ENCODE results near the gene EHMT1. TPM values are rescaled to one million over a fixed set of nuclear protein-coding genes. Genes with fewer than 3 reads are reported as not detected.

EHMT1 gene
- polyA plus RNA-seq, 1 experiment: 23.3 TPM

GRCh38 chr9:137634016-137634415, 15.2 kb downstream of the EHMT1 start:
- Histone ChIP-seq H3K27me3 (ENCODE audit: control insufficient read depth, insufficient read depth, low read length) (no peaks in the 10 kb centered on the region), H3K4me3 (ENCODE audit: low read depth, low read length) (no peak overlapping the region), H3K36me3 (ENCODE audit: control insufficient read depth, insufficient read depth, low read length) (no peaks in the 10 kb centered on the region)
- DNase-seq (ENCODE audit: low read depth): no peak
- ChIA-PET CTCF (interaction anchor here (0.6 kb wide), 1 partner anchor 166 kb away, joined by 3 read pairs; no protein-coding TSS in a partner anchor), POLR2A (no interaction called here)
- TF ChIP-seq, protein P1, sequence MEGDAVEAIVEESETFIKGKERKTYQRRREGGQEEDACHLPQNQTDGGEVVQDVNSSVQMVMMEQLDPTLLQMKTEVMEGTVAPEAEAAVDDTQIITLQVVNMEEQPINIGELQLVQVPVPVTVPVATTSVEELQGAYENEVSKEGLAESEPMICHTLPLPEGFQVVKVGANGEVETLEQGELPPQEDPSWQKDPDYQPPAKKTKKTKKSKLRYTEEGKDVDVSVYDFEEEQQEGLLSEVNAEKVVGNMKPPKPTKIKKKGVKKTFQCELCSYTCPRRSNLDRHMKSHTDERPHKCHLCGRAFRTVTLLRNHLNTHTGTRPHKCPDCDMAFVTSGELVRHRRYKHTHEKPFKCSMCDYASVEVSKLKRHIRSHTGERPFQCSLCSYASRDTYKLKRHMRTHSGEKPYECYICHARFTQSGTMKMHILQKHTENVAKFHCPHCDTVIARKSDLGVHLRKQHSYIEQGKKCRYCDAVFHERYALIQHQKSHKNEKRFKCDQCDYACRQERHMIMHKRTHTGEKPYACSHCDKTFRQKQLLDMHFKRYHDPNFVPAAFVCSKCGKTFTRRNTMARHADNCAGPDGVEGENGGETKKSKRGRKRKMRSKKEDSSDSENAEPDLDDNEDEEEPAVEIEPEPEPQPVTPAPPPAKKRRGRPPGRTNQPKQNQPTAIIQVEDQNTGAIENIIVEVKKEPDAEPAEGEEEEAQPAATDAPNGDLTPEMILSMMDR (IDR thresholded peaks at IDR 0.05; ENCODE audit: insufficient read depth, low read depth, low read length): no peak

GRCh38 chr9:137638680-137639079, 19.9 kb downstream of the EHMT1 start:
- no peak for DNase-seq (ENCODE audit: low read depth)
- ChIA-PET POLR2A (no interaction called here), CTCF (no interaction called here)
- Histone ChIP-seq H3K4me3 (ENCODE audit: low read depth, low read length) (no peak overlapping the region), H3K36me3 (ENCODE audit: control insufficient read depth, insufficient read depth, low read length) (peaks cover 3% of the 10 kb centered on the region), H3K27me3 (ENCODE audit: control insufficient read depth, insufficient read depth, low read length) (no peaks in the 10 kb centered on the region)
- TF ChIP-seq, protein P1 (IDR thresholded peaks at IDR 0.05; ENCODE audit: insufficient read depth, low read depth, low read length): no peak

GRCh38 chr9:137639303-137640051, 20.7 kb downstream of the EHMT1 start:
- H3K36me3 ChIP-seq (ENCODE audit: control insufficient read depth, insufficient read depth, low read length): peaks cover 6% of the 10 kb centered on the region
- H3K27me3 ChIP-seq (ENCODE audit: control insufficient read depth, insufficient read depth, low read length): no peaks in the 10 kb centered on the region
- ChIA-PET CTCF (interaction anchor here (1.2 kb wide), 1 partner anchor 21 kb away, joined by 3 read pairs; no protein-coding TSS in a partner anchor), POLR2A (no interaction called here)
- no peak for DNase-seq (ENCODE audit: low read depth)
- TF ChIP-seq, protein P1 (IDR thresholded peaks at IDR 0.05; ENCODE audit: insufficient read depth, low read depth, low read length): no peak
- no peak overlapping the region for H3K4me3 ChIP-seq (ENCODE audit: low read depth, low read length)

DNA sequence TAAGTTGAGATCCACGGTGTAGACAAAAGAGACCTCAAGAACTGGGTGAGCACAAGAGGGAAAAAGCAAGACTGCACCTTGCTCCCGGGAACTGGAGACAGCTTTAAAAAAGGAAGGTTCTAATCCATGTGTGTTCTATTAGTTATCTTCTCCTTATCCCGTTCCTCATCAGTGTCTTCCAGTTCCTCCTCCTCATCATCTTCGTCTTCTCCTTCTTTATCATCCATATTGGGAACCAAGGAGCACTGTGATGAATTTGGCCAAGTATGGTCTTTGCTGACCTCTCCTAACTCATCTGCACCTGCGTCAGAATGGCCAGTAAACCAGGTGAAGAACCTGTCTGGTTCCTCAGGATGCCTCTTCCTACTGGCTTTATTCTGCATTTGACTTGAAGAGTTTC, 22.1 kb downstream of the EHMT1 start:
- no peaks in the 10 kb centered on the region for H3K27me3 ChIP-seq (ENCODE audit: control insufficient read depth, insufficient read depth, low read length)
- POLR2A ChIA-PET: no interaction called here
- TF ChIP-seq, protein P1 (IDR thresholded peaks at IDR 0.05; ENCODE audit: insufficient read depth, low read depth, low read length): no peak
- peaks cover 6% of the 10 kb centered on the region for H3K36me3 ChIP-seq (ENCODE audit: control insufficient read depth, insufficient read depth, low read length)
- CTCF ChIA-PET: interaction anchor here (1.0 kb wide), 1 partner anchor 10 kb away, joined by 3 read pairs; no protein-coding TSS in a partner anchor
- no peak for DNase-seq (ENCODE audit: low read depth)
- H3K4me3 ChIP-seq (ENCODE audit: low read depth, low read length): no peak overlapping the region

DNA sequence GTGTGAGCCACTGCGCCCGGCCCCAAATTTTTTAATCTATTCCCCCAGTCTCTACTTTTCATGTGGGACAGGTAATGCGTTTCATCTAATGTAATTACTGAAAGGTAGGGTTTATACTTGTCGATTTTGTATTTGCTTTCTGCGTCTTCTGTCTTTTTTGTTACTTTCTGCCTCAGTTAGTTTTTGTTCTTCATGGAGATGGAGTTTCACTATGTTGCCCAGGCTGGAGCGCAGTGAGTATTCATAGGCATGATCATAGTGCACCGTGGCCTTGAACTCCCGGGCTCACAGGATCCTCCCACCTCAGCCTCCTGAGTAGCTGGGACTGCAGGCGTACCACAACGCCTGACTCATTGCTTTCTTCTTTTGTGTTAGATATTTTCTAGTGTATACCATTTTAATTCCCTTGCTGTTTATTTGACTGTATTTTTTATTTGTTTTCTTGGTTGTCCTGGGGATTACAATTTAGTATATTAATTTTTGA, 23.4 kb downstream of the EHMT1 start:
- POLR2A ChIA-PET: no interaction called here
- DNase-seq (ENCODE audit: low read depth): no peak
- TF ChIP-seq, protein P1 (IDR thresholded peaks at IDR 0.05; ENCODE audit: insufficient read depth, low read depth, low read length): no peak
- CTCF ChIA-PET: interaction anchor here (1.4 kb wide), 1 partner anchor 9 kb away, joined by 3 read pairs; no protein-coding TSS in a partner anchor
- Histone ChIP-seq H3K27me3 (ENCODE audit: control insufficient read depth, insufficient read depth, low read length) (no peaks in the 10 kb centered on the region), H3K4me3 (ENCODE audit: low read depth, low read length) (no peak overlapping the region), H3K36me3 (ENCODE audit: control insufficient read depth, insufficient read depth, low read length) (peaks cover 6% of the 10 kb centered on the region)
